ENCODE measurements around the gene BEAN1.

The BEAN1 gene

DNA sequence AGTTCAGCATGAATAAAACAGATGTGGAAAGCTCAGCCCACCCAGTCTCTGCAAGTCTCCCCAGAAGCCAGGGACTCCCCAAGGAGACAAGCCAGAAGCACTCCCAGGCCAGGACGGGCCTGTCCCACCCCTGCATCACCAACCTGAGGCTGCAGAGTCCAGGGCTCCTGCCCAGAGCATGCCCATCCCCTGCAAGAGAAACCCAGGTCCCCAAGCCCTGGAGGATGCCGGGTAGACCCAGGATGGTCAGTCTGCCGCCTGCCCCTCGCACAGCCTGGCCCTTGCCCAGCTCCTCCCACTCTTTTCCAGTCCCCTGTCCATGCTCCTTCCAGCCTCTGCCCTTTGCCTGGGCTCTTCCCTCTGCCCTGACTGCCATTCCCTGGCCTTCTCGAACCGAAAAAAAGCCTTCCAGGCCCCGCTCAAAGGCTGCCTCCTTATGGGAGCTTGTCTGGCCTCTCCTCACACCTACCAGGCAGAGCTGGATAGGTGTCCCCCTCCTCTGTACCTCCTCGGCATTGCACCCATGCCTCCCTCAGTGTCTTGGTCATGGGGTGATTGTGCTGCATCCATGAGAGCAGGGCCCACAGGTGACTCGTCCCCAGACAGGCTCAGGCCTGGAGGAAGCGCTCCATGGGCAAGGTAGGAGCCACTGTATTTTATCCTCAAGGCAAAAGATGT, 44.8 kb downstream of the BEAN1 start:
- no peak for DNase-seq

DNA sequence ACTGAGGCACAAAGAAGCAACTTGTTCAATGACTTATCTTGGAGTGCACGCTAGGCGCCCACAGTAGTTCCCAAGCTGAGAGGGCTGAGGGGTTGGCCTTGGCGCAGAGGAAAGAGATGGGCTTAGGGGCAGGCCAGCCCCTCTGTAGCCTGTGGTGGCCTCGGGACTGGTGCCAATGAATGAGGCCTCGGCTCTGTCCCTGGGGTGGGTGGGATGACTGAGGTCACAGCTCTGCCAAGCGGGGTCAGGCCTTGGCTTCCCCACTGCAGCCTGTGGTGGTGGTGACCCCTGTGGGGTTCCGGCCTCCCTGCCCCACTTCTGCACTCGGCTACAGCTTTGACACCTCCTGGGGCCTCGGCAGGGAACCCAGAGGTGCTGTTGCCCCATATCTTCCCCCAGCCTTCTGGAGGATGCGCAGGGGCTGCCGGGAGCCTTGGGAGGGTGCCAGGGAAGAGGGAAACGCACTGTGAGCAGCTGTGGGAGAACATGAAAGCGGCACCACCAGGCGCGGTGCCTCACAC, 46.0 kb downstream of the BEAN1 start:
- DNase-seq: no peak

DNA sequence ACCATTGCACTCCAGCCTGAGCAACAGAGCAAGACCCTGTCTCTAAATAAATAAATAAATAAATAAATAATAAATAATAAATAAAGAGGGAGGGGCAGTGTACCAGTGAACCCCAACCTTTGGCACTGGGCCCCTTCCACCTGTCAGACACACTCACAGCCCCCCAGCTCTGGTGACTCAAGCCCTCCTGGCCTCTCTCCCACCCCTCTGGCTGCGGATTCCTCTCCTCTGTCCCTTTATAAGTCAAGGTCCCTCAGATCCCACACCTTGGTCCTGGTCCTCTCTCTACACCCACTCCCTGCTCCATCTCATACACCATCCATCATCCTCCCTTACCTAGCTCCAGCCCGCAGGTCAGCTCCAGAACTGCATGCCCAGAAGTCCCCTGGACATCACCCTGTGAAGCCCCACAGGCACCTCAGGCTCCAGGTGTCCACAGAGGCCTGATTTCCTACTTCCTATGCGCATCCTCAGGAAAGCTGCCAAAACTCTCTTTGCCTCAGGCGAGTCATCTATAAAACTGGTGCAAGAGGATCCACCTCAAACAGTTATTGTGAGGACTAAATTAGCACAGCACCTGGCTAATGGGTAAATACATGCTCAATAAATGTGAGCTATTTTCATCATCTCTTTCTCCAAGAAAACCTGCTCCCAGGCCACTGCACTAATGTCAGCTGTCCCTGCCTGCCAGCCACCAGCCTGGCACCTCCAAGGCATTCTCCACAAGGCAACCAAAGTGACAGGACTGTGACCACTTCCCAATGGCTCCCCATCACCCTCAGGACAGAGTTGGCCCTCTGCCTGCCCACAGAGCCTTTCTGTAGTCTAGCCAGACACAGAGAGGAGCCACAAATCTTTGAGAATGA, 46.8 kb downstream of the BEAN1 start:
- DNase-seq: no peak

GRCh38 chr16:66474750-66475199, 47.7 kb downstream of the BEAN1 start:
- peak; percentile 7 for DNase-seq

GRCh38 chr16:66475232-66475631, 48.1 kb downstream of the BEAN1 start:
- no peak for DNase-seq

- peak; percentile 7 for DNase-seq
These were observed 49.4 kb downstream of the BEAN1 start for GRCh38 chr16:66476328-66477027.

GRCh38 chr16:66477028-66477515, 50.0 kb downstream of the BEAN1 start:
- DNase-seq: no peak

DNA sequence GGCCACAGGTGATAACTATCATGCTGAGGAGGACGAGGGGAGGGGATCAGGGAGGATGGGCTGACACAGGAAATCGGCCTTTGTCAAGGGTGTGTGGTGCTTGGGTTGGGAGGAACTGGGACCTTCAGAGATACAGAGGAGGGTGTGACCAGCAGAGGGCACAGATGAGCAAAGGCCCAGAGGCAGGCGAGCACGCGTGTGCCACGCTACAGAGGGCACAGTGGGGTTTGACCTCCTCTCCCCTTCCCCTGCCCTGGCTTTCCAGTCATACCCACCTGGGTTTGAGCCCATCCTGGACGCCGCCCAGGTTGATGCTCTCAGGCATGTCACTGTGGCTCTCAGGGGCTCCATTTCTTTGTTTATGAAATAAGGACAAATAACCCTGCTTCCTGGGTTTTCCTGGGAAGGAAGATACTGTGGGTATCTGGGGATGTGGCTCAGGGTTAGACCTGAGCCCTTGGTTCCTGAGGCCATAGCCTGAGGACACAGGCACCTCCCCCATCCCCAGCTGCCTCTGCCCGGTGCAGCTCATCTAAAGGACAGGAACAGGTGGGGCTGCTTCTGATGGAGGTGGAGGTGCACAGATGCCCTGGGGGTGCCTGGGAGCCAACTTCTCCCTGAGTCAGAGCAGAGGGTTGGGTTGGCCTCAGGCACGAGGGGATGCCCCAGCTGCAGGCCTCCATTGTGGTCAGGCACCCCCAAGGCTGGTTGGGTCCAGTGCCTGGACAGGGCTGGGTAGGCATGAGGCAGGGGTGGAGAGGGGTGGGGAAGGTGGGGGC, 51.8 kb downstream of the BEAN1 start:
- DNase-seq: peak; percentile 36

GRCh38 chr16:66479661-66480264, 52.7 kb downstream of the BEAN1 start:
- DNase-seq: no peak

DNA sequence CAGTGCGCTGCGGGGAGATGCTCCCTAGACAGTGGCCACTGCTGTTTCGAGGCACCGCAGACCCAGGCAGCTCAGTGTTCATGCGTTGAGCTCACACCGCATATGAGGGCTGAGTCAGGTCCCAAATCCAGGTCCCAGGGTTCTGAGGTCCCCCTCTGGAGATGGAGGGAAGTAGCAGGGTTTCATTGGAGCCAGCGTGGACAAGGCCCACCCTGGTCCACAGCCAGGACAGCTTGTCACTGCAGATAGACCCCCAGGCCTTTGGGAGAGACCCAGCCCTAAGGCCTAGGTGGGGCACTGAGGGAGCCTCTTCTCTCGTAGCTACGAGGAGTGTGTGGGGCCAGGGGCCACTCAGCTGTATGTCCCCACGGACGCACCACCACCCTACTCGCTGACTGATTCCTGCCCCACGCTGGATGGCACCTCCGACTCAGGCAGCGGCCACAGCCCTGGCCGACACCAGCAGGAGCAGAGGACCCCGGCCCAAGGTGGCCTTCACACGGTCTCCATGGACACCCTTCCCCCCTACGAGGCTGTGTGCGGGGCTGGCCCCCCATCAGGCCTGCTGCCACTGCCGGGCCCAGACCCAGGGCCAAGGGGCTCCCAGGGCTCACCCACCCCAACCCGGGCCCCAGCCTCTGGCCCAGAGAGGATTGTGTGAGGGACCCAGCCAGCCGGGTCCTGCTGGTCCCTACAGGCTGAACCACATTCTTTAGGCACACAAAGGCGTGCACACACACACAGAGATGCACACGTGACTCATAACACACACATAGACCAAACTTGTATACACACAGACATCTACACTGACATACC, 53.4 kb downstream of the BEAN1 start:
- no peak for DNase-seq

DNA sequence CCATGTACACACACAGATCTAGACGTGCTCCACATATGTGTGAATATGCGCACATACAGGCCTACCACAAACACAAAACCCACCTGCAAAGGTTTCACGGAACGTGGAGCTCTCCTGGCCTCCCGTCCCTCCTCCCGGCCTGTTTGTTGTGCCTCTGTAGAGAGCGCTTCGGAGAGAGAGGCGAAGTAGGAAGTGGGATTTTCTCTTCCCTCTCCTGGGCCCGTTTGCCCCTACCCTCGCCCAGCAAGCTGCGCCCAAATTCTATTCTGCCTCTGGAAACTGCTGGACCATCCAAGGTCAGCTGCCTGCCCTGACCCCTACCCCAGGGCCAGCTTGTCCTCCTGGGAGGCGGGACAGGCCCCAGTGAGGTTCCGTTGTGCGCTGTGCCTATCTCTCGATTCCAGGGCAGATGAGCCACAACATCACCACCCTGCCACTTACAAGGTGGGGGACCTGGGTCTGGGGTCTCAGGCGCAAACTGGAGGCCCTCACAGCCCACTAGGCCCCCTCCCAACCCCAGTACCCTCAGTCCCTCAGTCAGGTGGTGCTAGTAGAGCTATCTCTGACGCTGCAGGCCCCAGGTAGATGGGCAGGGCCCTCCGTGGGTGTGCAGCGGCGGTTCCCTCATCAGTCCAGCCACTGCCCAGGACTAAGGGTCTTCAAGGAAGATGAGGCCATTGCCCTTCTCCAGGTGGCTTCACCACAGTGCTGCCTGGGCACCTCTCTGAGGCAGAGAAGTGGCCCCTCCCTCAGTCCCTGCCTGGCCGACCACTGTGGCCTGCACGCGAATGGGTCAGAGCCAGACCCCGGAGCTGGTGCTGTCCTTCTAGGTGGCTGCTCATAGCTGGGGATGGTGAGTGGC, 54.2 kb downstream of the BEAN1 start:
- DNase-seq: no peak

DNA sequence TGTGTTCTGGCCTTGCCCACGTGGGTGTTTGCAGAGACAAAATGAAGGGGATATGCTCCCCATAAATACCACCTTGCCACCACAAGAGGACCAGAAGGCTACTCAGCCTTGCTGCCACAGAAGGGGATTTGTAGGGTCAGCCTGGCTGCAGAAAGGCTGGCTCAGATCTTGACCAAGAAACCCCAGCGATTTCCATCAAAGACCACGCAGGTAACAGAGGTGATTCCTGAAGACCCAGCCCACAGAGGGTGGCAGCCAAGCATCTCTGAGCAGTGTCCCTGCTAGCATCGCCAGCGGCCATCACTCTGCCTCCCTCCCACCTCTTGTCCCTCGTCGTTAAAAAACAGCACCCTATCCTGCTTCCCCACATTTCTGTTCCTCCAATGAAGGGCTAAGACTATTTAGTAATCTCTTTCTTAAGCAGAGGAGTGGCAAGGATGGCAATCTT, 54.9 kb downstream of the BEAN1 start:
- DNase-seq: no peak

DNA sequence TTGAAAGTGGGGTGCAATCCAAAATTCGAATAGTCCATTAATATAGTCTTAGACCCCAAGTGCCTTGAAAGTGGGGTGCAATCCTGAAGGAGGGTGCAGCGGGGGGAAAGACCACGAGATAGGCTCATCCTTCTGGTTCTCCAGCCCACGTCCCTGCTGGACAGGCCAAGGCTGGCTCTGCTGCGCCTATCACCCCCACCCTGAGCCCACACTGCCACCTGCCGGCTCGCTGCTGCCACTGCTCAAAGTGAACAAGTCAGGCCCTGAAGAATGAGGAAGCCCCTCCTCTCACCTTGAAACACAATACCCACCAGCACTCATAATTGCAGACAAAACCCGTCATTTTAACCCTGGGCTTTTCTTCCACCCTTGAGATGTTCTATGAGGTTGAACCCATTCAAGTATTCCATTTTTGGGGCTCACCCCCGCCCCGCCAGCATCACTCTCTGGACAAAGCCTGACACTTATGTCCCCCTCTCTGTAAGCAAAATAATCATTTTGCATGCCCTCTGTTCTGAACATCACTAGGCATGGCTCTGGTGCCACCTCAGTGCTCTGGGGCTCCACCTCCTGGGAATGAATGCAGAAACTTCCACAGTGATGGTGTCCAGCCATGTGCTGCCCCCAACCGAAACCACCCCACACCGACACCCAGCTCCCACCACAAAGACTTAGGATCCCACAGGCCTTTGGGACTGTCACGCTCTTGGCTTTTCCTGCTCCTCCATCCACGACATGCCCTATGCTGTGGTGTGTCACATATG, 56.8 kb downstream of the BEAN1 start:
- peak; percentile 67 for DNase-seq

GRCh38 chr16:66484453-66485213, 57.5 kb downstream of the BEAN1 start:
- no peak for DNase-seq

- DNase-seq: no peak
These were observed 58.3 kb downstream of the BEAN1 start for GRCh38 chr16:66485376-66485775.

DNA sequence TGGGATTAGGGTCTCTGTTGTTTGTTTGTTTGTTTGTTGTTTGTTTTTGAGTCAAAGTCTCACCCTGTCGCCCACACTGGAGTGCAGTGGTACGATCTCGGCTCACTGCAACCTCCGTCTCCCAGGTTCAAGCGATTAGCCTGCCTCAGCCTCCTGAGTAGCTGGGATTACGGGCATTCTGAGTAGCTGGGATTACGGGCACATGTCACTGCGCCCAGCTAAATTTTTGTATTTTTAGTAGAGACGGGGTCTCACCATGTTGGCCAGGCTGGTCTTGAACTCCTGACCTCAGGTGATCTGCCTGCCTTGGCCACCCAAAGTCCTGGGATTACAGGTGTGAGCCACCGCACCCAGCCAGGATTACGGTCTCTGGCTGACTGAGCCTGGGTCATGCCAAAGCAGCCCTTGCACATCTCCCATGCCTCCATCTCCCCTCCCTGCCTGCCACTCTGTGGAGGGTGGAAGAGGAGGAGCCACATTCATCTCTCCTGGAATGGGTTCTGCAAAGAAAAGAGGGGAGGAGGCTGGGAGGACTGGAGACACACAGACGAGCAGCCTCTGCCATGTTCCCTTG, 59.2 kb downstream of the BEAN1 start:
- DNase-seq: no peak

DNA sequence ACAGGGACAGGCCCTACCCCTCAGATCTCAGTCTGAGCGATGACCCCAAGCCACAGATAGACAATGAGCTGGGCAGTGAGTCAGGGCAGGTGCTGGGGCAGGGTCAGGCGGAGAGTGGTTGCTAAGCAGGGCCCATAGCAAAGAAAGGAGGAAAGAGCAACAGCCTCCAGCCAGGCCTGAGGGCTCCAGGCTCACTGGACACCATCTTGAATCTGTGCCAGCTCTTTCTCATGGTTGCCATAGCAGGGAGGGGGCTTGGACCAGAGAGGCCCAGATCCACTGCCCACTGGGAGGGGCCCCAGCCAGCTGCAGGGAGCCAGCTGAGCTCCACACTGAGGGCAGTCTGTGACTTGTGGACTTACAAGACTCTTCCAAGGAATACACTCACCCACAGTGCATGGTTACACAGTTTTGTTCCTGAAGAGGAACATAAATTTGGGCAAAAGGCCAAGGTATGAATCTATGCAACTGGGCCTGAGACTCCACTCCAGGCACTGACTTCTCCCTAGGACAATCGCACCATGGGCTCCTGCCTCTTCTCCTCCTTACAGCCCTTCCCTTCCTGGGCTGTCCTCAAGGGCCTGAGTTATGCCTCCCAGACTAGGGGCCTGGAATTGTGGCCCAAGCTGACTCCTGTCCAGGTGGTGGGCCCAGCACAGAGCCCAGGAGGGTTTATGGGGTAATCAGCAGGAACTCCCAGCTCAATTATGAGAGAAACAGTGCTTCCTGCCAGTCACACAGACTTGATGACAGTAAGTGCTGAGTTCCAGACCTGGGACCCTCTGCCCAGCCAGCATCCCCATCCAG, 59.9 kb downstream of the BEAN1 start:
- DNase-seq: no peak

All from effector CD8-positive, alpha-beta T cell (primary cell).